ENCODE measurements around the gene PLXNA3.

- TF ChIP-seq POLR2A (IDR thresholded peaks at IDR 0.05), result no peak
- TF ChIP-seq CTCF (IDR thresholded peaks at IDR 0.05), result no peak
Observed at GRCh38 chrX:154469880-154470279, 11.8 kb downstream of the PLXNA3 start.
